Esophagus squamous epithelium (tissue), 5 donors: ENCODE data around the gene ADPGK. TPM values are rescaled to one million over a fixed set of nuclear protein-coding genes. Genes with fewer than 3 reads are reported as not detected.

Experiments
- DNase-seq: peaks from one replicate; lab custom pipeline; 2025; lab: John Stamatoyannopoulos, UW
- H3K27ac ChIP-seq, 4 donors: fragments of 200-600 bp; sonication (generic); one replicate each; pipeline ENCODE4 v1.5.1; 2016 to 2019; ENCODE audit warnings: mild to moderate bottlenecking in 1 of 4
- H3K27me3 ChIP-seq, 4 donors: fragments of 200-600 bp; sonication (generic); 1 replicate in 3 of 4; 2 replicates in 1 of 4; pipeline versions ENCODE4 v1.5.1 to v1.6.0; 2017 to 2021; ENCODE audit warnings: antibody characterized with exemption in 1 of 4
- H3K36me3 ChIP-seq, 3 donors: fragments of 200-600 bp; sonication (generic); one replicate each; pipeline ENCODE4 v1.5.1; 2016 to 2019
- H3K4me1 ChIP-seq, 3 donors: fragments of 200-600 bp; sonication (generic); one replicate each; pipeline ENCODE4 v1.5.1; 2017 to 2019
- H3K4me3 ChIP-seq, 4 donors: fragments of 200-600 bp; sonication (generic); 1 replicate in 3 of 4; 2 replicates in 1 of 4; pipeline ENCODE4 v1.5.1; 2016 to 2019; ENCODE audit warnings: mild to moderate bottlenecking in 2 of 4, moderate library complexity in 1 of 4
- H3K9me3 ChIP-seq, 3 donors: fragments of 200-600 bp; sonication (generic); one replicate each; pipeline ENCODE4 v1.5.1; 2016 to 2019
- POLR2A ChIP-seq, 4 donors: fragments of 450-650 bp; IDR thresholded peaks; one replicate each; pipeline ENCODE4 v1.6.1; 2017; ENCODE audit warnings: antibody characterized with exemption in 4 of 4, mild to moderate bottlenecking in 4 of 4, moderate library complexity in 3 of 4
- WGBS, 2 donors: methylation state at CpG; one replicate each; pipeline ENCODE4 v1.1.5; 2018; 5-methylcytosine and 5-hydroxymethylcytosine counted together
- intact Hi-C: fragments of 100-400 bp; cut with DNase I; formaldehyde crosslinking; loops from one replicate; pipeline ENCODE4 v1.15.0; 2022
- total RNA-seq, 4 donors: library from RNA; depleted of rRNA; stranded (reverse); fragments of >200 nt; gene quantifications; one replicate each; pipeline ENCODE4 v1.1.0, GENCODE V29; 2016
- TF ChIP-seq, protein P1 (sequence below), 6 experiments: fragments of 450-650 bp in 4 of 6; fragments of 200-600 bp in 2 of 6; sonication (generic) in 2 of 6; IDR thresholded peaks; one replicate each; pipeline ENCODE4 v1.5.1; 2016 to 2019; ENCODE audit warnings: antibody characterized with exemption in 6 of 6, mild to moderate bottlenecking in 4 of 6, moderate library complexity in 4 of 6
- donor health status: DM: yes; HTN: yes; CAD: no.

ADPGK gene
- total RNA-seq, 4 donors from 2014 or later, result 25.1 to 55.5 (median 32.8) TPM

DNA sequence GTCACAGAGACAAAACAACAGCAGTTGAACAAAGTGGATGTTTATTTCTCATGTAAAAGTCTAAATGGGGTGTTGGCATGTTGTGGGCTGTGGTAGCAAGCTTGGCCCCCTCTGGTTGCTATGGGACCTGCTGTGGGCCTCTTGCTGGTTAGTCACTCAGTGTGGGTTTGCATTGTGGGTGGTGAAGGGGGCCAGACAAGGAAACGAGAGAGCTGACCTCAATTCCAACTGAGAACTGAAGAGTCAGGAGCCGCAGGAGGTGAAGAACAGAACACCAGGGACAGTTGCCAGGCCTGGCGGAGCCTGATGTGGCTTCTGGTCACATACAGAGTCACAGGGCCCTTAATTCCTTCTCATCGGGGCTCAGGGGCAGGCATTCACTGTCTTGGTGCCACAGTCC lies 1.9 kb upstream of the ADPGK start:
- Histone ChIP-seq H3K27ac (peak overlapping the region in 3 of 4 donors; percentile 13 to 97 (median 92)), H3K9me3 (no peaks in the 10 kb centered on the region), H3K36me3 (peaks cover 0 to 8% (median 0%) of the 10 kb centered on the region in 3 donors), H3K4me3 (no peak overlapping the region), H3K27me3 (no peaks in the 10 kb centered on the region), H3K4me1 (peaks cover 12 to 33% (median 20%) of the 10 kb centered on the region in 3 donors)
- WGBS, 2 donors, result 63 to 77% methylated on average over 4 of the region's 4 CpGs
- intact Hi-C loops, result loop anchor here (5.0 kb wide), 1 partner anchor 297 kb away; no protein-coding TSS in a partner anchor
- no peak for TF ChIP-seq POLR2A (IDR thresholded peaks at IDR 0.05)
- TF ChIP-seq, protein P1, sequence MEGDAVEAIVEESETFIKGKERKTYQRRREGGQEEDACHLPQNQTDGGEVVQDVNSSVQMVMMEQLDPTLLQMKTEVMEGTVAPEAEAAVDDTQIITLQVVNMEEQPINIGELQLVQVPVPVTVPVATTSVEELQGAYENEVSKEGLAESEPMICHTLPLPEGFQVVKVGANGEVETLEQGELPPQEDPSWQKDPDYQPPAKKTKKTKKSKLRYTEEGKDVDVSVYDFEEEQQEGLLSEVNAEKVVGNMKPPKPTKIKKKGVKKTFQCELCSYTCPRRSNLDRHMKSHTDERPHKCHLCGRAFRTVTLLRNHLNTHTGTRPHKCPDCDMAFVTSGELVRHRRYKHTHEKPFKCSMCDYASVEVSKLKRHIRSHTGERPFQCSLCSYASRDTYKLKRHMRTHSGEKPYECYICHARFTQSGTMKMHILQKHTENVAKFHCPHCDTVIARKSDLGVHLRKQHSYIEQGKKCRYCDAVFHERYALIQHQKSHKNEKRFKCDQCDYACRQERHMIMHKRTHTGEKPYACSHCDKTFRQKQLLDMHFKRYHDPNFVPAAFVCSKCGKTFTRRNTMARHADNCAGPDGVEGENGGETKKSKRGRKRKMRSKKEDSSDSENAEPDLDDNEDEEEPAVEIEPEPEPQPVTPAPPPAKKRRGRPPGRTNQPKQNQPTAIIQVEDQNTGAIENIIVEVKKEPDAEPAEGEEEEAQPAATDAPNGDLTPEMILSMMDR (IDR thresholded peaks at IDR 0.05), result no peak
- no peak for DNase-seq

DNA sequence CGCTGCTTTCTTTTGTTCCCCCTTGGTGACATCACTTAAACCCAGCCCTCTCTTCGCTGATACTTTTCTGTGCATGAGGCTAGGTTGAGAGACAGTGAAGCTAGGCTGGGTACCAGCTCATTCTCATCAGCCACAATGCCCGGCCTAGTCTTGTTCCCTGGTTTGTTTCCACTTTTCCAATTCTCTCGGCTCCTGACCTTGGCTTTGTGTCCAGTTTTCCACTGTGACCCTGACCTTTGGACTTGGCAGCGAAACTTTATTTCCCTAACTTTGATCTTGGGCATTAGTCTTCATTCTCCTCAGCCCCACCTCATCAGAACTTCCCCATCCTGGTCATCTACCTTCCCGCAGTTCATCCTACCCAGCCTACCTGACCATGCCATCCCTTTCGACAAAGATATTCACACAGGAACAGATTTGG lies 908 bp upstream of the ADPGK start:
- intact Hi-C loops, result no loop called here
- no peak for DNase-seq
- 37 to 41% methylated on average over 7 of the region's 7 CpGs for WGBS, 2 donors
- Histone ChIP-seq H3K4me3 (peak overlapping the region; percentile 68 to 88 (median 78)), H3K27ac (peak overlapping the region; percentile 91 to 98 (median 94)), H3K9me3 (no peaks in the 10 kb centered on the region), H3K27me3 (no peaks in the 10 kb centered on the region), H3K36me3 (peaks cover 0 to 17% (median 0%) of the 10 kb centered on the region in 3 donors), H3K4me1 (peaks cover 12 to 43% (median 20%) of the 10 kb centered on the region in 3 donors)
- TF ChIP-seq, protein P1 (IDR thresholded peaks at IDR 0.05), result no peak
- TF ChIP-seq POLR2A (IDR thresholded peaks at IDR 0.05), result no peak

DNA sequence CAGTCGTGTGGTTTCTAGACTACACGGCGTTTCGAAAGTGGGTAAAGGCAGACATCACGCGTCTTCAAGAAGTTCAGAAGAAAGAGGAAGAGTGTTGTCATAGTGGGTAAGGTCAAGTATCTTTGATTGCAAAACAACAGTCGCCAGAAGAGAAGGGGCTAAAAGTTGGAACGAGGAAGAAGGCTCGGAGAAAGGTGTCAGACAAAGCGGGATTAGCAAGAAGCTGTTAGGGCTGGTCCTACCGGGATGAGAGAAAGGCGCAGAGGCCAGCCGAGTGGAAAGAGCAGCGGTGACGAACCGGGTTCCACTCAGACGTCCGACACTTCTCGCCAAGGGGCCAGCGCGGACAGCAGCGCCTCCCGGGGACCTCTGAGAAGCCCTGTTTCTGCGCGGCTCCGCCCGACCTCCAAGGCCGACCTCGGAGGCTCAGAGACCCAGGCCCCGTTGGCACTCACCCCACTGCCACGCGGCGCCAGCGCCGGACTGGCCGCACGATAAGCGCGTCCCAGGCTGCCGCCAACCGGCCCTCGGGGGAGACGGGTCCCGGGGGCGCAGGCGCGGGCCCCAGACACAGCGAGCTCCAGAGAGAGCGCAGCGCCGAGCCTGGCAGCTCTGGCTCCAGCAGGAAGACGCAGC lies 436 bp downstream of the ADPGK start:
- WGBS, 2 donors, result 0% methylated on average over 21 to 25 of the region's 52 CpGs
- H3K9me3 ChIP-seq, result no peaks in the 10 kb centered on the region
- peak overlapping the region; percentile 91 to 98 (median 94) for H3K27ac ChIP-seq
- no peak for TF ChIP-seq POLR2A (IDR thresholded peaks at IDR 0.05)
- TF ChIP-seq, protein P1 (IDR thresholded peaks at IDR 0.05), result peak in 1 of 6 experiments; percentile 3
- peak overlapping the region; percentile 68 to 88 (median 78) for H3K4me3 ChIP-seq
- DNase-seq, result no peak
- H3K4me1 ChIP-seq, result peaks cover 12 to 44% (median 20%) of the 10 kb centered on the region in 3 donors
- H3K27me3 ChIP-seq, result no peaks in the 10 kb centered on the region
- intact Hi-C loops, result no loop called here
- H3K36me3 ChIP-seq, result peaks cover 0 to 31% (median 0%) of the 10 kb centered on the region in 3 donors

DNA sequence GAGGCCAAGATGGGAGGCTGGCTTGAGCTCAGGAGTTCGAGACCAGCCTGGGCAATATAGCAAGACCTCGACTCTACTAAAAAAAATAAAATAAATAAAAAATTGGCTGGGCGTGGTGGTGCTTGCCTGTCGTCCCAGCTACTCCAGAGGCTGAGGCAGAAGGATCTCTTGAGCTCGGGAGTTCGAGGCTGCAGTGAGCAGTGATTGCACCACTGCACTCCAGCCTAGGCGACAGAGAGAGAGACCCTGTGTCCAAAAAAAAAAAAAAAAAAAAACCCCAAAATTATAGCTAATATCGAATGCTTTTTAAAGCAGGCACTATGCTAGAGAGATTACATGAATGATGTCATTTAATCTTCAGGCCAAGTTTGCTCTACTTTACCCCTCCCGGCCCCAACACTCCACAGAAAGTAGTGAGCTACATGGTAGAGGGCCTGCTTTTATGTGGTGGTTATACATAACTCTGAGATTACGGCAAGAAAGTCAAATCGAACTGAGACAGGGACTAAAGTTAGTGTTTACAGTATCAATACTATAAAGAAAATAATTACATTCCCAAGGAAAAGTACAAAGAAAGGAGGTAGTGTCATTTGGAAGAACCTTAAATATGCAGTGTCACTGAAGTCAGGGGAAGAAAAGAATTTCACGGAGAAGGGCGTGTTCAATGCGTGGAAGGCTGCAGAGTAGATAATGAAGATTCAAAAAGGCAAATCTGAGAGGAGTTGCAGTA lies 1.1 kb downstream of the ADPGK start:
- WGBS, 2 donors, result 37 to 39% methylated on average over 13 to 14 of the region's 14 CpGs
- Histone ChIP-seq H3K9me3 (no peaks in the 10 kb centered on the region), H3K4me1 (peaks cover 12 to 44% (median 20%) of the 10 kb centered on the region in 3 donors), H3K27ac (peak overlapping the region; percentile 91 to 98 (median 94)), H3K36me3 (peaks cover 0 to 38% (median 0%) of the 10 kb centered on the region in 3 donors), H3K27me3 (no peaks in the 10 kb centered on the region), H3K4me3 (peak overlapping the region; percentile 68 to 88 (median 78))
- no peak for TF ChIP-seq POLR2A (IDR thresholded peaks at IDR 0.05)
- TF ChIP-seq, protein P1 (IDR thresholded peaks at IDR 0.05), result no peak
- intact Hi-C loops, result no loop called here
- no peak for DNase-seq

DNA sequence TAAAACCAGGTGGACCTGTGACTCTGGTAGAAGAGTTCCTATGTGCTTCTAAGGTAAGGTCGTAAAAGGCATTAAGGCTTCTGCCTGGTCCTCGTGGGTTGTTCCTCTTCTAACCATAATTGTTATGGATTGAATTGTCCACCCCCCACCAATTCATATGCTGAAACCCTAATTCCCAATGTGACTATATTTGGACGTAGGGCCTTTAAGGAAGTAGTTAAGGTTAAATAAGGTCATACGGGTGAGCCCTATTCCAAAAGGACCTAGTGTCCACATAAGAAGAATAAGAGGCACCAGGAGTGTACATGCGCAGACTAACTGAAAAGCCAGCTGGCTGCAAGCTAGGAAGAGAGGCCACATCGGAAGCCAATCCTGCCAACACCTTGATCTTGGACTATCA lies 1.9 kb downstream of the ADPGK start:
- Histone ChIP-seq H3K4me3 (peak overlapping the region in 2 of 4 donors; percentile 73 to 88), H3K36me3 (peaks cover 0 to 46% (median 0%) of the 10 kb centered on the region in 3 donors), H3K27ac (no peak overlapping the region), H3K4me1 (peaks cover 12 to 44% (median 20%) of the 10 kb centered on the region in 3 donors), H3K27me3 (no peaks in the 10 kb centered on the region), H3K9me3 (no peaks in the 10 kb centered on the region)
- WGBS, 2 donors, result 74 to 80% methylated on average over 6 of the region's 6 CpGs
- TF ChIP-seq, protein P1 (IDR thresholded peaks at IDR 0.05), result no peak
- no peak for TF ChIP-seq POLR2A (IDR thresholded peaks at IDR 0.05)
- DNase-seq, result no peak
- intact Hi-C loops, result no loop called here
